ENCODE data around the gene CYFIP1.

DNA sequence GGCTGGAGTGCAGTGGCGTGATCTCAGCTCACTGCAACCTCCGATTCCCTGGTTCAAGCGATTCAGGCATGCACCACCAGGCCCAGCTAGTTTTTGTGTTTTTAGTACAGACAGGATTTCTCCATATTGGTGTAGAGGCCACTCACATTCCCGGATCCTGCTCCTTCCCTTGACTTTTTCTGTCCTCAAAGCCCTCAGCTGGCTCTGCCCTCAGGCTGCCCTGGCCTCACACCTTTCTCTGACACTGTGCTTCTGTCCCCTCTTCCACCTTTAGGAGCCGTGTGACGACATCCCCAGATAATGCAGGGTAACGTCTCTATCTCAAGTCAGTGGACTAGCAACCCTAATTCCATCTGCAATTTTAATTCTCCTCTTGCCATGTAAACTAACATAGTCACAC lies 8.6 kb upstream of the CYFIP1 start:
- no peak for TF ChIP-seq SIN3A (IDR thresholded peaks at IDR 0.05; ENCODE audit: borderline replicate concordance, insufficient read depth, low read length)
- no peak for TF ChIP-seq POLR2AphosphoS5 (IDR thresholded peaks at IDR 0.05; ENCODE audit: low read depth, low read length)
- TF ChIP-seq TAF1 (IDR thresholded peaks at IDR 0.05; ENCODE audit: borderline replicate concordance, insufficient read depth, low read length) = no peak
